Putamen (tissue), 1 donor: ENCODE data around the gene EML4.
"Not testable (repeated sequence)": the region's sequence is repeated elsewhere in the genome, so short reads cannot be mapped to it uniquely, and the experiment has no call there.

ENCODE experiments used
- DNase-seq: peaks from one replicate; pipeline ENCODE4 v3.0.0-alpha.2; 2016; ENCODE audit warnings: low spot score

Gene EML4

GRCh38 chr2:42333579-42333978 lies 164.4 kb downstream of the EML4 start:
- no peak for DNase-seq

GRCh38 chr2:42334220-42334619 lies 165.1 kb downstream of the EML4 start:
- DNase-seq: no peak

GRCh38 chr2:42334865-42335264 lies 165.7 kb downstream of the EML4 start:
- DNase-seq: not testable (repeated sequence)

- DNase-seq: no peak
Measured at GRCh38 chr2:42335514-42336104, 166.5 kb downstream of the EML4 start.

GRCh38 chr2:42336361-42336965 lies 167.3 kb downstream of the EML4 start:
- no peak for DNase-seq

GRCh38 chr2:42337356-42337820 lies 168.2 kb downstream of the EML4 start:
- DNase-seq: no peak

- no peak for DNase-seq
Measured at GRCh38 chr2:42337846-42338566, 168.9 kb downstream of the EML4 start.

- DNase-seq: no peak
Measured at GRCh38 chr2:42338567-42339190, 169.5 kb downstream of the EML4 start.

GRCh38 chr2:42339191-42339912 lies 170.2 kb downstream of the EML4 start:
- DNase-seq: no peak

GRCh38 chr2:42340045-42340937 lies 171.1 kb downstream of the EML4 start:
- no peak for DNase-seq

- no peak for DNase-seq
Measured at GRCh38 chr2:42340938-42341636, 171.9 kb downstream of the EML4 start.

- no peak for DNase-seq
Measured at GRCh38 chr2:42342061-42342794, 173.1 kb downstream of the EML4 start.

- no peak for DNase-seq
Measured at GRCh38 chr2:42342795-42343241, 173.7 kb downstream of the EML4 start.

GRCh38 chr2:42345986-42346385 lies 176.8 kb downstream of the EML4 start:
- DNase-seq: no peak

- DNase-seq: not testable (repeated sequence)
Measured at GRCh38 chr2:42346856-42347255, 177.7 kb downstream of the EML4 start.

- DNase-seq: not testable (repeated sequence)
Measured at GRCh38 chr2:42347518-42347917, 178.4 kb downstream of the EML4 start.

- DNase-seq: no peak
Measured at GRCh38 chr2:42348113-42348805, 179.1 kb downstream of the EML4 start.

GRCh38 chr2:42350434-42351063 lies 181.4 kb downstream of the EML4 start:
- no peak for DNase-seq

- DNase-seq: no peak
Measured at GRCh38 chr2:42351864-42352263, 182.7 kb downstream of the EML4 start.
